Caco-2 (cell line): Measurements from ENCODE around the gene ARHGEF10L. TPM values are rescaled to one million over a fixed set of nuclear protein-coding genes. Genes with fewer than 3 reads are reported as not detected.

Source experiments
- BruUV-seq: library from RNA; stranded (reverse); fragments of 400-500 nt; replicated peaks from 2 replicates; lab custom pipeline; 2021; lab: Mats Ljungman, UMichigan
- CTCF ChIA-PET: fragments of 300-600 bp; sonication (Branson Sonifier 250); formaldehyde crosslinking; loops from one replicate; lab custom pipeline; 2022; ENCODE audit warnings: antibody characterized with exemption; lab: Charles Lee
- POLR2A ChIA-PET: fragments of 300-600 bp; sonication (Branson Sonifier 250); formaldehyde crosslinking; loops from one replicate; lab custom pipeline; 2022; ENCODE audit warnings: antibody characterized with exemption; lab: Charles Lee
- DNase-seq, 2 experiments: peaks; one replicate each; pipeline versions ENCODE4 v3.0.0 to v3.0.0-alpha.2; 2020 to 2022
- H3K27me3 ChIP-seq: replicated peaks from 2 replicates; pipeline ENCODE4 v1.6.0; 2011; ENCODE audit warnings: low read length; ENCODE audit not compliant: control insufficient read depth, insufficient read depth
- H3K36me3 ChIP-seq: 2 replicates; pipeline ENCODE4 v1.5.1; 2011; ENCODE audit warnings: low read length; ENCODE audit not compliant: control insufficient read depth, insufficient read depth
- H3K4me1 ChIP-seq: fragments of 250-450 bp; sonication (Bioruptor Pico); 2 replicates; pipeline ENCODE4 v1.5.1; 2020; ENCODE audit warnings: mild to moderate bottlenecking
- H3K4me3 ChIP-seq: 2 replicates; pipeline ENCODE4 v1.5.1; 2011; ENCODE audit warnings: low read depth, mild to moderate bottlenecking, control low read depth, low read length
- H3K9me3 ChIP-seq: fragments of 250-450 bp; sonication (Bioruptor Pico); 2 replicates; pipeline ENCODE4 v1.5.1; 2020; ENCODE audit warnings: mild to moderate bottlenecking, moderate library complexity
- H3K27ac Mint-ChIP-seq: one replicate; pipeline ENCODE4 v1.8.0; 2022; ENCODE audit warnings: mixed read lengths; ENCODE audit not compliant: unreplicated experiment
- H3K27me3 Mint-ChIP-seq: one replicate; pipeline ENCODE4 v1.8.0; 2022; ENCODE audit warnings: mixed read lengths; ENCODE audit not compliant: insufficient read depth, unreplicated experiment
- H3K36me3 Mint-ChIP-seq: one replicate; pipeline ENCODE4 v1.8.0; 2022; ENCODE audit warnings: mild to moderate bottlenecking, mixed read lengths; ENCODE audit not compliant: insufficient read depth, unreplicated experiment
- H3K4me1 Mint-ChIP-seq: one replicate; pipeline ENCODE4 v1.8.0; 2022; ENCODE audit warnings: low read depth, mixed read lengths; ENCODE audit not compliant: unreplicated experiment
- H3K4me3 Mint-ChIP-seq: one replicate; pipeline ENCODE4 v1.8.0; 2022; ENCODE audit warnings: mild to moderate bottlenecking, moderate library complexity, mixed read lengths; ENCODE audit not compliant: unreplicated experiment
- H3K9me3 Mint-ChIP-seq: one replicate; pipeline ENCODE4 v1.8.0; 2022; ENCODE audit warnings: mixed read lengths; ENCODE audit not compliant: unreplicated experiment
- CTCF ChIP-seq, 2 experiments: fragments of 200-600 bp in 1 of 2; IDR thresholded peaks; 1 replicate in 1 of 2; 2 replicates in 1 of 2; pipeline versions ENCODE4 v1.5.1 to v1.8.0; 2011 to 2022; ENCODE audit warnings: antibody characterized with exemption in 1 of 2, control low read depth in 1 of 2, inconsistent platforms in 1 of 2, low read depth in 1 of 2, low read length in 1 of 2, mild to moderate bottlenecking in 1 of 2, moderate library complexity in 1 of 2; ENCODE audit not compliant: insufficient read depth in 1 of 2, severe bottlenecking in 1 of 2, unreplicated experiment in 1 of 2
- intact Hi-C: fragments of 100-400 bp; cut with micrococcal nuclease; formaldehyde crosslinking; loops from one replicate; pipeline ENCODE4 v1.10.0; 2022; ENCODE audit not compliant: unreplicated experiment
- total RNA-seq: library from RNA; stranded (reverse); gene quantifications from 2 replicates; pipeline ENCODE4 v1.2.3, GENCODE V29; 2022

The ARHGEF10L gene
- total RNA-seq, 1 experiment from 2014 or later = 31.3 TPM

DNA sequence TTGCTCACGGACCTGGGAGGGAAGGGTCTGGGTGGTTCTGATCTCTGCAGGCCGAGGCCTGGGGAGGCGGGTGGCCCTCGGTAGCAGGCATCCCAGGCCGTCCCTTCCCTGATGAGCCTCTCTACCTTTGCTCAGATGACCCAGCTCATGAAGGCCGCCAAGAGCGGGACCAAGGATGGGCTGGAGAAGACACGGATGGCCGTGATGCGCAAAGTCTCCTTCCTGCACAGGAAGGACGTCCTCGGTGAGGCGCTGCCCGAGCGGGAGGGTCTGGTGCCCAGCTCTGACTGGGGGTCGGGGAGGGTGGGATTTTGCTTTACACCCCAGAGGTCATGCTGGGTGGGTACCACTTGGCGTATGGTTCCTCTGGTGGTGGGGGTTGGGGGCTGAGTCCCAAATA is 76.5 kb downstream of the ARHGEF10L start:
- Mint-ChIP-seq H3K4me1 (peaks cover 6% of the 10 kb centered on the region), H3K27ac (no peak overlapping the region), H3K27me3 (no peaks in the 10 kb centered on the region), H3K4me3 (no peak overlapping the region), H3K36me3 (peaks cover 16% of the 10 kb centered on the region), H3K9me3 (no peaks in the 10 kb centered on the region)
- H3K27me3 ChIP-seq = no peaks in the 10 kb centered on the region
- H3K36me3 ChIP-seq = peaks cover 3% of the 10 kb centered on the region; the same call in 1 of the 2 replicates
- TF ChIP-seq CTCF (IDR thresholded peaks at IDR 0.05; ENCODE audit: insufficient read depth in 1 of 2, low read depth in 1 of 2, low read length in 1 of 2, severe bottlenecking in 1 of 2, unreplicated experiment in 1 of 2) = no peak
- ChIA-PET CTCF (no interaction called here), POLR2A (no interaction called here)
- H3K4me1 ChIP-seq = no peaks in the 10 kb centered on the region
- DNase-seq = no peak
- no peak overlapping the region for H3K4me3 ChIP-seq
- H3K9me3 ChIP-seq = no peaks in the 10 kb centered on the region
- intact Hi-C loops = no loop called here
- no TSS peak for BruUV-seq

- H3K27ac Mint-ChIP-seq = no peak overlapping the region
- no peak for TF ChIP-seq CTCF (IDR thresholded peaks at IDR 0.05; ENCODE audit: insufficient read depth in 1 of 2, low read depth in 1 of 2, low read length in 1 of 2, severe bottlenecking in 1 of 2, unreplicated experiment in 1 of 2)
- Histone ChIP-seq H3K27me3 (no peaks in the 10 kb centered on the region), H3K9me3 (no peaks in the 10 kb centered on the region), H3K4me3 (no peak overlapping the region), H3K36me3 (peaks cover 3% of the 10 kb centered on the region; the same call in 1 of the 2 replicates), H3K4me1 (no peaks in the 10 kb centered on the region)
- CTCF ChIA-PET = no interaction called here
- no peaks in the 10 kb centered on the region for H3K27me3 Mint-ChIP-seq
- intact Hi-C loops = no loop called here
- peaks cover 12% of the 10 kb centered on the region for H3K36me3 Mint-ChIP-seq
- POLR2A ChIA-PET = no interaction called here
- no peaks in the 10 kb centered on the region for H3K9me3 Mint-ChIP-seq
- H3K4me1 Mint-ChIP-seq = peaks cover 6% of the 10 kb centered on the region
- H3K4me3 Mint-ChIP-seq = no peak overlapping the region
- no TSS peak for BruUV-seq
- no peak for DNase-seq
Measured at GRCh38 chr1:17616731-17617279, 77.3 kb downstream of the ARHGEF10L start.

DNA sequence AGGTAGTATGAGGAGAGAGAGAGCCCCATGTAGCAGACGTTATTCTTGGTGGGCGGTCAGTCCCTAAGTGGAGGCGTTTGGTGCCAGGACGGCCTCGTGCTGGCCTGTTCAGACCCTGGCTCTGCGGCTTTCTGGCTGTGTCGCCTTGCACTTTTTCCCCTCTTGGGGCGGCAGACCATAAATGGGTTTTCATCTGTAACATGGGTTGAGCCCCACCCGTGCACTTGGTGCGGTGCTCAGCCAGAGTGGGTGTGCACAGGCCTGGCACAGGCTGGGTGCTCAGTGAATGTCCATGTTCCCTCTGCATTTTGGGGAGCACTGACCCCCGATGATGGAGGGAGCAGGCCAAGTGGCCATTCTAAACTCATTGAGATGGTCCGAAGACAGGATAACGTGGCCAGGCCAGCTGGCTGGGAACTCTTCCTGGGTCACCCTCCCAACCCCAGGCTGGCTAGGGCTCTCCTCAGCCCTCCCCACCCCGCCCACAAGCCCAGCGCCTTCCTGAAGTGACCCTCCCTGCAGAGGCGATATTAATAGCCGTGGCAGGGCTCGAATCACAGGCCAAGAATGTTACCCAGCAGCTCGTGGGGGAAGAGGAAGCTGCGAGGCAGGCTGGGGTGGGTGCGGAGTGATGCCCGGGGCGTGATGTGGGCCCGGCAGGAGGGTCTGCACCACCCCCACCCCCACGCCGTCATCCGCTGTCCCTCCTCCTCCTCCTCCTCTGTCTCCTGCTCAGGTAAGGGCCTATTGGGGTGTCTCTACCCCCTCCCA is 78.5 kb downstream of the ARHGEF10L start:
- Mint-ChIP-seq H3K27ac (peak overlapping the region; percentile 22), H3K4me3 (no peak overlapping the region), H3K9me3 (no peaks in the 10 kb centered on the region), H3K4me1 (no peaks in the 10 kb centered on the region), H3K27me3 (no peaks in the 10 kb centered on the region), H3K36me3 (peaks cover 12% of the 10 kb centered on the region)
- TF ChIP-seq CTCF (IDR thresholded peaks at IDR 0.05; ENCODE audit: insufficient read depth in 1 of 2, low read depth in 1 of 2, low read length in 1 of 2, severe bottlenecking in 1 of 2, unreplicated experiment in 1 of 2) = no peak
- intact Hi-C loops = no loop called here
- ChIA-PET POLR2A (no interaction called here), CTCF (interaction anchor here (0.5 kb wide), 1 partner anchor 63 kb away, joined by 4 read pairs; no protein-coding TSS in a partner anchor)
- Histone ChIP-seq H3K4me1 (no peaks in the 10 kb centered on the region), H3K9me3 (no peaks in the 10 kb centered on the region), H3K27me3 (no peaks in the 10 kb centered on the region), H3K4me3 (no peak overlapping the region), H3K36me3 (peaks cover 3% of the 10 kb centered on the region; the same call in 1 of the 2 replicates)
- no peak for DNase-seq
- BruUV-seq = no TSS peak
